NCI-H1417 treated with DMSO at 0.1 percent for 48 hours (cell line): ENCODE data around the gene PPP5C.
"Not testable (repeated sequence)": the region's sequence is repeated elsewhere in the genome, so short reads cannot be mapped to it uniquely, and the experiment has no call there.

Experiments
- DNase-seq: peaks from one replicate; lab custom pipeline; 2025; lab: John Stamatoyannopoulos, UW

PPP5C gene

GRCh38 chr19:46435689-46436088, 88.8 kb downstream of the PPP5C start:
- not testable (repeated sequence) for DNase-seq
